Measurements from ENCODE around the gene MRPL47.

Gene MRPL47

DNA sequence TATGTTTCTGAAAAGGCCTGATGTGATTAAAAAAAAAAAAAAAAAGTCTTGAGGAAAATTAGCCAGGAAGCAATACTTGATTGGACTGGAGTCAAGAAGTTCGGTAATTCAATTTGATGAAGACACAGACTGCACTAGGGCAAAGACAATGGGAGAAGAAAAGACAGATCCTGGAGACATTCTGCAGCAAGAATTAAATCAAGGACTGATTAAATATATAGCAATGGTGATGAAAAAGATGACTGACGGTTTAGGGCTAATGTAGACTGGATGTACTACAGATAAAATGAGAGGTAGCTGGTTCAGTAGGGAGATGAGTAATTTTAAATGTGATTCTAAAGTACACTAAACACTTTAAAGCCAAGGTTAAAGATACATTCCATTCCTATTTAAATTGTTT lies 13.8 kb downstream of the MRPL47 start:
- no peak for DNase-seq

DNA sequence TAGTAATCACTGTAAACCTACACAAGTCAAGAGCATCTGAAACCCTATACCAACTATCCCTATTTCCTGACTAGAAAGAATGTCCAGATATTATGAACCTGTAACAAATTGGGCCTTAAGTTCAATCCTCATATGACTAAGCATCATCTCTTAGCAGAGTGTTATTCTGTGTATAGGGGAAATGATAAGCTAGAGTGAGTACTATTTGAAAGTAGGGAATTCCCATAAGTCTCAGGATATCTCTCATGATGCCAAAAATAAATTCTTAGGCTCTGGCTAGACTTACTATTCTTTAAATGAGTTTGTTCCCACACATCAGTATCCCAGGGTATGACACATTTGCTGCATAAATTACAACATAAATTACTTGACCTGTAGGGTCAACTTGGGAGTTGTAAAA lies 15.3 kb downstream of the MRPL47 start:
- no peak for DNase-seq

DNA sequence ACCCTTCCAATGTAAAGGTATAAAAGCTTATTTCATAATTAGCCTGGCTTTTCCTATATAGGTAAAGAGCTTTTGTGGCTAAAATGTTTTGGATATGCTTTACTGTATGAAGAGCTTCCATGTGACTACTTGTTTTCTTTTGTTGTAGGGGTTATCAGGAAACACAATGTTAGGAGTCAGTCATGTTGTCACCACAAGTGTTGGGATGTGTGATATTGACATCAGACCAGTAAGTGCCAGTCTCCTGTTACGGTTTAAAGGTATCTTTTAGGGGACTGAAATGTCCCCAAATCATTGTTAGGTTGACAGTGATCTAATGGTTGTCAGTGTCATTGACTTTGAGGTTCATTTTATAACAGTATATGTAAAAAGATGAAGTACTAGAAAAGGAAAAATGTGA lies 23.4 kb downstream of the MRPL47 start:
- no peak for DNase-seq

DNA sequence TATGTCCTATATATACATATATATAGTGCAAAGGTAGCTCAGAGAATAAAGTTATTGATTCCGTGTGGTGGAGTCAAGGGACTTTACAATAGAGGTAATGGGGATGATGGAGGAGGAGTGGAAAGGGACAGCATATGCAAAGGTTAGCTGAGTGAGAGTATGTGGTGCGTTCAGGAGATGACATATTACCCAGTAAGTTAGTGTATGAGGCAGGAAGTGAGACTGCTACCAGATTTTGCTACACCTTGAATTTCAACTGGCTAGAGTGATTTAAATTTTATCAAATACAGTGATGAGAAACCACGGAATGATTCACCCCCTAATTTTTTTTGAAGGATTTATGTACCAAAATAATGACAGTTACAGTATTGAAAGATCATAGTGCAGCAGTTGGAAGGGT lies 38.9 kb downstream of the MRPL47 start:
- DNase-seq = no peak

DNA sequence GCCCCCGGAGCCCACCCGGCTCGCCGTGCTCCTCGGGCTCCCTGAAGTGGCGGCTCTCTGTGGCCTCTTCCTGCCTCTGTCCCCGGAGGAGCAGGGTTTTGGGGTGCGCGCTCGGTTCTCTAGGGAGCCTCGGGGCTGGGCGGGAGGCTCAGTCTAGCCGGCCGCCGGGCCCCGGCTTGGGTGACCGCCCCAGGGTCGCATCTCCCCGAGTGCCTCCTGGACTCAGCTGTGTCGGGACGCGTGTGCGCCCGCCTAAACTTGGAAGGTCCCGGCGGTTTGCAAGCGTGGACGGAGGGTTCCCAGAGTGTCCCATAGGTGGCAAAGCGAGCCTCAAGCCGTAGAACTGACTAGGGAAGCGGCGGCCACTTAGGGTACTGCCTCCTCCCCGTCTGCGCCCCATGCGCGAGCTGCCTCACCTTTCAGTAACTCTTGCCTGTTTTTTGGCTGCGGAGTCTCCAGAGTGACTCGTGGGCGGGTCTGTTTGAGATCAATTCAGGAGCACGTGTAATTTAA lies 41.1 kb downstream of the MRPL47 start:
- peak; percentile 58 for DNase-seq

DNA sequence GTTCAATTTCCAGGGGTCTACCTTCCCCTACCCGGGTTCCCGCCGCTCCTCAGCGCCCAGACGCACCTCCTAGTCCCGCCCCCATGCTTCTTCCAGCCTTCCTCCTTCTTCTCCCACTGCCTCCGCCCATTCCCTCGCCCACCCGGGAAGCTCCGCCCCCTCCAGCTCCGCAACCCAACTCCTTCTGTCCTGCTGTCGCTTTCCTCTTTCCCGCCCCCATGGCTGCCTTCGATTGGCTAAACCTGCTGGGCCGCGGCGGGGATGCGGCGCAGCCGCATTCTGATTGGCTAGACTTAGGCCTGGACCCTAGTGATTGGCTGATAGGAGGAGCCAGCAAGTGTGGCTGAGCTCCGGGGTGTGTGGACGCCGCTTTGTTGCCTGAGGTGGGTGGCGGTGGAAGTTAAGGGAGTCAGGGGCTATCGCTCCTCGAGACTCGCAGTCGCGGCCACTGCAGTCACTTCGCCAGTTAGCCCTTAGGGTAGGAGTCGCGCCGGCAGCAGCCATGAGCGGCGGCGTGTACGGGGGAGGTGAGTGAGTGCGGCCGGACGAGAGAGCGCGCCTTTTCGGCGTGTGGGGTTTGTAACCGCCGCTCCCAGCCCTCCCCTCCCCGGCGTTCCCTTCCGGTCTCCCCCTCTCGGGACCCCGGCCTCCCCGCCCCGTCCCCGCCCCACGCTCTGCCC lies 41.7 kb downstream of the MRPL47 start, which contains the start of gene ACTL6A:
Gene ACTL6A, plus strand, starts transcription at position 336 of the 680 bp plus-strand sequence. Its CDS starts 167 bp downstream, at position 503.
- DNase-seq = peak; percentile 96

DNA sequence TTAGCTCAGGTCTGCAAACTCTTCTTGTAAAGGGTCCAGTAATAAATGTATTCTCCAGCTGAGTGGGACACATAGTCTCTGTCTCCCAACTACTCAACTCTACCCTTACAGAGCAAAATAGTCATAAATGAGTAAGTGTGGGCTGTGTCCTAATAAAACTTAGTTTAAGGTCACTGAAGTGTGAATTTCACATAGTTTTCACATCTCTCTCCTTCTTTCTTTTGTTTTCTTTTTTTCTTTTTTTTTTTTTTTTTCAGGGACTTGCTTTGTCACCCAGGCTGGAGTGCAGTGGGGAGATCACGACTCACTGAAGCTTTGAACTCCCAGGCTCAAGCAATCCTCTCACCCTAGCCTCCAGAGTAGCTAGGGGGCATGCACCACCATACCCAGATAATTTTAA lies 43.6 kb downstream of the MRPL47 start:
- DNase-seq = no peak

DNA sequence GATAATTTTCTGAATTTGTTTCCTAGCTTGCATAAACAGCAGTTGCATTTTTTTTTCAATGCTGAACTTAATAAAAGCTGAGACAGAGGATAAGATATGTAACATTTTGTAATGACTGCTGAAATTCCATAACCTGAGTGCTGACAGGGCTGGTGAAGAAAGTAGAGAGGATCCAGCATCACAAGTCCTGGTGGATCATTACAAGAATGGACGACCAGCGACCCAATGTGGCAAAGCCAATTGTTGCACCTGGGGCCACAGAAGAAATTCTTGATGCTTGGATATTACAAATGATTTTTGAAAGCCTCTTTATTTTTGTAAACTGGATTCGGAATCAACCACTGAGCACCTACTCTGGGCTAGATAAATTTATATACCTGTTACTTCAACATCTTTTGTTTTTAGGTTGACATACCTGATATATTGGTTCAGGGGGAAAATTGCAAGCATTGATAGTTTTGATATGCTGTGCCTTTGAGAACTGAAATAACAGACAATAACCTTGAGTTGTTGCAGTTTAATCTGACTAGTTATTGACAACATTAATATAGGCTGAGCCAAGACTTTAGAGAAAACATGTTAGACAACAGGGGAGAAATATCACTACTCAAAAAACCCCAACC lies 45.6 kb downstream of the MRPL47 start:
- DNase-seq = peak; percentile 13

DNA sequence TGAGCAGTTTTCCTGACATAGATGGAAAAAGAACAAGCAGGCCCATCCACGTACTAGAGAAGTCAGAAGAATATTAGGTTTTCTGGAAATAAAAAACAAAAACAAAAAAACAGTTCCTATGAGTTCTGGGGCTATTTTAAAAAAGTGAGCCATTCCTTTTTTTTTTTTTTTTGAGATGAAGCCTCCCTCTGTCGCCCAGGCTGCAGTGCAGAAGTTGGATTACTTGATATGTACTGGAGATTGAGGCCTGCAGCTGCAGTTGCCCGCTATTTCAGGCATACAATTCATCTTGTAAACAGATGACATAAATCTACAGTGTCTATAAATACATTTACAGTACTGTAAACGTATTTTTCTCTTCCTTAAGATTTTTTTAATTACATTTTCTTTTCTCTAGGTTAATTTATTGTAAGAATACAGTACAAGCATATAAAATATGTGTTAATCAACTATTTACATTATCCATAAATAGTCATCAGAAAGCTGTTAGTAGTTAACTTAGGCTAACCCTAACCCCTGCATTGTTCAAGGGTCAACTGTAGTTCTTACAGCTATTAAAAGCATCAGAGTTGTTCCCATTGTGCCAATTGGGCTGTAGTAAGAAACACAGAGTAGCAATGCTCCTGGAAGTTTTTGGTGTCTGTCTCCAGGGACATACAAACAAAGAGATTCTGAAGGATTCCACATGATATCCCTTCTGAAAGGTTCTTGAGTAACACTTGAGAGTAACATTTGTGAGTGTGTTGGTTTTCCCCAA lies 52.9 kb downstream of the MRPL47 start:
- DNase-seq = no peak

DNA sequence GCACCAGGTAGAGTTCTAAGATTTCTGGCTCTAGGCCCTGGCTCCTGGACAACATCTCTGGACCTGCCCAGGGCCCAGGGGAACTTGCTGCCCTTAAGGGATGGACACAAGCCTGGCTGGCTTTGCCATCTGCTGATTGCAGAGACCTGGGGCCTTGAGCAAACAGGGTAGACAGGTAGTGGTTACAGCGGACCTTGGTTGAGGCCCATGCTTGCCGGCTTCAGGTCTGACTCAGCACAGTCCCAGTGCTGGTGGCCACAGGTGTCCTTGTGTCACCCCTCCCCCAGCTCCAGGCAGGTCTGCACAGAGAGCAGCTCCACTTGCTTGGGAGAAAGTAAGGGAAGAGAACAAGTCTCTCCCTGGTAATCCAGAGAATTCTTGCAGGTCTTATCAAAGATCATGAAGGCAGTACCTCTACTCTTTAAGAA lies 57.6 kb downstream of the MRPL47 start:
- DNase-seq = no peak

DNA sequence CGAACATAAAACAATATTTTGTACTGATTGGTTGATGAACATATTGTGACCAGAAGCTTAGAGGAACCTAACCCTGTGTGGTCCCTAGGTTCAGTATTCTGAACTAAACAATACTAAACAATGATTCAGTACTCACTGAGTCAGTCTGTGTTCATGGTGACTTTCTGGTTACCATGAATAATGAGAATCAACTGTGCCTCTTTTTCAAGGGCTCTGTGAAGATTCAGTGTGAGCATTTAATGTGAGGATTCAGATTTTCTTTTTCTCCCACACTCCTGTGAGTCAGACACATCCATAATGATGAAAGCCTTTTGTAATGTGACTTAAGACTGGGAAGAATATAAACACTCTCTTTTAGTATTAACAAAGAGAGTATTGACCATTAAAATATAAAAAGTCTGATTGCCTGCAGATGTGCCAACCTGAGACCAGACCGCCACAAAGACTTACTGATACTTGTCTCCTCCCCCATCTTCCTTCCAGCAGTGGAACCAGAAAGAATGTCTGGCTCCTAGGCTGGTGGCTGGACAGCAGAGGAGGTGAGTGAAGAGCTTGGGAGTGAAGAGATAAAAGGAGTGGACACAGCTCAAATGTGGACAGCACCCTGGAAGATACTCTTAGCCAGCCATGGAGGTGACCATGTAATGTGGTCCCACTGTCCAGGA lies 59.3 kb downstream of the MRPL47 start:
- no peak for DNase-seq

DNA sequence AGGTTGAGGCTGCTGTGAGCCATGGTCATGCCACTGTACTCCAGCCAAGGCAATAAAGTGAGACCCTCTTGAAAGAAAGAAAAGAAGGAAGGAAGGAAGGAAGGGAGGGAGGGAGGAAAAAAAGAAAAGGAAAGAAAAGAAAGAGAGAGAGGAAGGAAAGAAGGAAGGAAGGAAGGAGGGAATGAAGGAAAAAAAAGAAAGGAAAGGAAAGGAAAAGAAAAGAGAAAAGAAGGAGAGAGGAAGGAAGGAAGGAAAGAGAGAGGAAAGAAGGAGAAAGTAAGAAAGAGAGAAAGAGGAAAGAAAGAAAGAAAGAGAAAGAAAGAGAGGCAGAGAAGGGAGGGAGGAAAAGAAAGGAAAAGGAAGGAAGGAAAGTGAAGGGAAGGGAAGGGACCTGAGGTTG lies 62.1 kb downstream of the MRPL47 start:
- DNase-seq = no peak

DNA sequence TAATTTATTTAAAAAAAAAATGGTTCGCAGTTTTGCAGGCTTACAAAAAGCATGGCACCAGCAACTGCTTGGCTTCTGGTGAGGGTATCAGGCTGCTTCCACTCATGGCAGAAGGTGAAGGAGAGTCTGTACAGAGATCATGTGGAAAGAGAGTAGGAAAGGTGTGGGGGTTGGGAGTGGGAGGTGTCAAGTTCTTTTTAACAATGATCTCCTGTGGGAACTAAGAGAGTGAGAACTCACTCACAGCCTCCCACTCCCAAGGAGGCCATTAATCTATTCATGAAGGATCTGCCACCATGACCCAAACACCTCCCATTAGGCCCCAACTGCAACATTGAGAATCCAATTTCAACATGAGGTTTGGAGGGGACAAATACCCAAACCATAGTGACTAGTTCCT lies 62.8 kb downstream of the MRPL47 start:
- no peak for DNase-seq

DNA sequence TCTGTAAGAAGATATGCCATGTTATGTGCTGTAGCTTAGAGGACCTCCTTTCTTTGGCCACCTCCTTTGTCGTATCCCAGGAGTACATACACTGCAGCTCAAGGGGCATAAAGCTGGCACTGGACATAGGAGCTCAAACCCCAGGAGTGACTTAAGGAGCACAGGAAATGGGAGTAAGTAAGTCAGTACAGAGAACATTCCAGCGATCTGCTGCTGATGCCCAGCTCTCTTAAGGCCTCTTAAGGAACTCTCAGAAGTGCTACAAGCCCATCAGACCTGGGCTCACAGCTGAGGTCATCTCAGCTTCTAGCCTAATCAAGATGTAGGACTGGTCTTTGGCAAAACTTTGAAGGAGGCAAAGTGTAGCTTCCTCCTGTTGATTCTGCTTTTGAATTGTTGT lies 63.3 kb downstream of the MRPL47 start:
- no peak for DNase-seq
